ENCODE results near the gene NDUFV1.
"Not testable (repeated sequence)": the region's sequence is repeated elsewhere in the genome, so short reads cannot be mapped to it uniquely, and the experiment has no call there.

The NDUFV1 gene

DNA sequence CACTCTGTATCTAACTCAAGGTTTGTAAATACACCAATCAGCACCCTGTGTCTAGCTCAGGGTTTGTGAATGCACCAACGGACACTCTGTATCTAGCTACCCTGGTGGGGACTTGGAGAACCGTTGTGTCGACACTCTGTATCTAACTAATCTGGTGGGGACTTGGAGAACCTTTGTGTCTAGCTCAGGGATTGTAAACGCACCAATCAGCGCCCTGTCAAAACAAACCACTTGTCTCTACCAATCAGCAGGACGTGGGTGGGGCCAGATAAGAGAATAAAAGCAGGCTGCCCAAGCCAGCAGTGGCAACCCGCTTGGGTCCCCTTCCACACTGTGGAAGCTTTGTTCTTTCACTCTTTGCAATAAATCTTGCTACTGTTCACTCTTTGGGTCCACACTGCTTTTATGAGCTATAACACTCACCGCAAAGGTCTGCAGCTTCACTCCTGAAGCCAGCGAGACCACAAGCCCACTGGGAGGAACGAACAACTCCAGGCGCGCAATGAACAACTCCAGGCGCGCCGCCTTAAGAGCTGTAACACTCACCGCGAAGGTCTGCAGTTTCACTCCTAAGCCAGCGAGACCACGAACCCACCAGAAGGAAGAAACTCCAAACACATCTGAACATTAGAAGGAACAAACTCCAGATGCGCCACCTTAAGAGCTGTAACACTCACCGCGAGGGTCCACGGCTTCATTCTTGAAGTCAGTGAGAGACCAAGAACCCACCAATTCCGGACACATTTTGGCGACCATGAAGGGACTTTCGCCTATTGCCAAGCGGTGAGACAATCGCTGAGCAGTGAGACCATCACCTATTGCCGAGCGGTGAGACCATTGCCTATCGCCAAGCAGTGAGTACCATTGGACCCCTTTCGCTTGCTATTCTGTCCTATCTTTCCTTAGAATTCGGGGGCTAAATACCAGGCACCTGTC lies 13.2 kb downstream of the NDUFV1 start:
- H3K27ac ChIP-seq (ENCODE audit: low read length); H3K9ac ChIP-seq (ENCODE audit: low read length in 2 of 2); H3K9me3 ChIP-seq (ENCODE audit: control insufficient read depth in 2 of 2, low read length in 2 of 2); H3K4me3 ChIP-seq (ENCODE audit: low read length in 2 of 2); H3K4me1 ChIP-seq (ENCODE audit: control insufficient read depth, insufficient read depth, low read length); H3K36me3 ChIP-seq (ENCODE audit: control insufficient read depth in 2 of 2, insufficient read depth in 2 of 2, low read length in 2 of 2): not testable (repeated sequence)
- H3K27me3 ChIP-seq (ENCODE audit: control insufficient read depth in 1 of 2, insufficient read depth in 2 of 2, low read length in 2 of 2): peaks cover 11% of the 10 kb centered on the region in 2 donors

GRCh38 chr11:67620621-67621020 lies 13.9 kb downstream of the NDUFV1 start:
- H3K4me3 ChIP-seq (ENCODE audit: low read length in 2 of 2); H3K36me3 ChIP-seq (ENCODE audit: control insufficient read depth in 2 of 2, insufficient read depth in 2 of 2, low read length in 2 of 2); H3K9ac ChIP-seq (ENCODE audit: low read length in 2 of 2); H3K27me3 ChIP-seq (ENCODE audit: control insufficient read depth in 1 of 2, insufficient read depth in 2 of 2, low read length in 2 of 2); H3K4me1 ChIP-seq (ENCODE audit: control insufficient read depth, insufficient read depth, low read length); H3K27ac ChIP-seq (ENCODE audit: low read length); H3K9me3 ChIP-seq (ENCODE audit: control insufficient read depth in 2 of 2, low read length in 2 of 2): not testable (repeated sequence)

GRCh38 chr11:67621928-67622327 lies 15.2 kb downstream of the NDUFV1 start:
- H3K9ac ChIP-seq (ENCODE audit: low read length in 2 of 2); H3K27me3 ChIP-seq (ENCODE audit: control insufficient read depth in 1 of 2, insufficient read depth in 2 of 2, low read length in 2 of 2); H3K9me3 ChIP-seq (ENCODE audit: control insufficient read depth in 2 of 2, low read length in 2 of 2); H3K4me3 ChIP-seq (ENCODE audit: low read length in 2 of 2); H3K27ac ChIP-seq (ENCODE audit: low read length); H3K36me3 ChIP-seq (ENCODE audit: control insufficient read depth in 2 of 2, insufficient read depth in 2 of 2, low read length in 2 of 2); H3K4me1 ChIP-seq (ENCODE audit: control insufficient read depth, insufficient read depth, low read length): not testable (repeated sequence)

- not testable (repeated sequence) for H3K4me1 ChIP-seq (ENCODE audit: control insufficient read depth, insufficient read depth, low read length); H3K36me3 ChIP-seq (ENCODE audit: control insufficient read depth in 2 of 2, insufficient read depth in 2 of 2, low read length in 2 of 2); H3K4me3 ChIP-seq (ENCODE audit: low read length in 2 of 2); H3K9ac ChIP-seq (ENCODE audit: low read length in 2 of 2); H3K27me3 ChIP-seq (ENCODE audit: control insufficient read depth in 1 of 2, insufficient read depth in 2 of 2, low read length in 2 of 2); H3K9me3 ChIP-seq (ENCODE audit: control insufficient read depth in 2 of 2, low read length in 2 of 2); H3K27ac ChIP-seq (ENCODE audit: low read length)
These were observed 16.2 kb downstream of the NDUFV1 start for GRCh38 chr11:67622905-67623304.

GRCh38 chr11:67623795-67624194 lies 17.1 kb downstream of the NDUFV1 start:
- not testable (repeated sequence) for H3K36me3 ChIP-seq (ENCODE audit: control insufficient read depth in 2 of 2, insufficient read depth in 2 of 2, low read length in 2 of 2); H3K27ac ChIP-seq (ENCODE audit: low read length); H3K27me3 ChIP-seq (ENCODE audit: control insufficient read depth in 1 of 2, insufficient read depth in 2 of 2, low read length in 2 of 2); H3K9me3 ChIP-seq (ENCODE audit: control insufficient read depth in 2 of 2, low read length in 2 of 2); H3K4me1 ChIP-seq (ENCODE audit: control insufficient read depth, insufficient read depth, low read length); H3K4me3 ChIP-seq (ENCODE audit: low read length in 2 of 2); H3K9ac ChIP-seq (ENCODE audit: low read length in 2 of 2)

DNA sequence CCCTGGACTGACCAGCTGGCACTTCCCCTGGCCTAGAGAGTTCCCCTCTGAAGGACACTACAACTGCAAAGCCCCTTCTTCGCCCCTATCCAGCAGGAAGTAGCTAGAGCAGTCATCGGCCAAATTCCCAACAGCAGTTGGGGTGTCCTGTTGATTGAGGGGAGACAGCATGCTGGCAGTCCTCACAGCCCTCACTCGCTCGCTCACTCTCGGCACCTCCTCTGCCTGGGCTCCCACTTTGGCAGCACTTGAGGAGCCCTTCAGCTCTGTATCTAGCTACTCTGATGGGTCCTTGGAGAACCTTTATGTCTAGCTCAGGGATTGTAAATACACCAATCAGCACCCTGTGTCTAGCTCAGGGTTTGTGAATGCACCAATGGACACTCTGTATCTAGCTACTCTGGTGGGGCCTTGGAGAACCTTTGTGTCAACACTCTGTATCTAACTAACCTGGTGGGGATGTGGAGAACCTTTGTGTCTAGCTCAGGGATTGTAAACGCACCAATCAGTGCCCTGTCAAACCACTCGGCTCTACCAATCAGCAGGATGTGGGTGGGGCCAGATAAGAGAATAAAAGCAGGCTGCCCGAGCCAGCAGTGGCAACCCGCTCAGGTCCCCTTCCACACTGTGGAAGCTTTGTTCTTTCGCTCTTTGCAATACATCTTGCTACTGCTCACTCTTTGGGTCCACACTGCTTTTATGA lies 19.5 kb downstream of the NDUFV1 start:
- H3K9me3 ChIP-seq (ENCODE audit: control insufficient read depth in 2 of 2, low read length in 2 of 2); H3K27me3 ChIP-seq (ENCODE audit: control insufficient read depth in 1 of 2, insufficient read depth in 2 of 2, low read length in 2 of 2); H3K27ac ChIP-seq (ENCODE audit: low read length); H3K9ac ChIP-seq (ENCODE audit: low read length in 2 of 2); H3K36me3 ChIP-seq (ENCODE audit: control insufficient read depth in 2 of 2, insufficient read depth in 2 of 2, low read length in 2 of 2); H3K4me3 ChIP-seq (ENCODE audit: low read length in 2 of 2): not testable (repeated sequence)
- peaks cover 18% of the 10 kb centered on the region for H3K4me1 ChIP-seq (ENCODE audit: control insufficient read depth, insufficient read depth, low read length)

- Histone ChIP-seq H3K9me3 (ENCODE audit: control insufficient read depth in 2 of 2, low read length in 2 of 2) (no peaks in the 10 kb centered on the region), H3K27me3 (ENCODE audit: control insufficient read depth in 1 of 2, insufficient read depth in 2 of 2, low read length in 2 of 2) (no peaks in the 10 kb centered on the region), H3K4me3 (ENCODE audit: low read length in 2 of 2) (no peak overlapping the region), H3K27ac (ENCODE audit: low read length) (no peak overlapping the region), H3K36me3 (ENCODE audit: control insufficient read depth in 2 of 2, insufficient read depth in 2 of 2, low read length in 2 of 2) (no peaks in the 10 kb centered on the region), H3K4me1 (ENCODE audit: control insufficient read depth, insufficient read depth, low read length) (peaks cover 18% of the 10 kb centered on the region), H3K9ac (ENCODE audit: low read length in 2 of 2) (no peak overlapping the region)
These were observed 20.2 kb downstream of the NDUFV1 start for GRCh38 chr11:67626970-67627369.

DNA sequence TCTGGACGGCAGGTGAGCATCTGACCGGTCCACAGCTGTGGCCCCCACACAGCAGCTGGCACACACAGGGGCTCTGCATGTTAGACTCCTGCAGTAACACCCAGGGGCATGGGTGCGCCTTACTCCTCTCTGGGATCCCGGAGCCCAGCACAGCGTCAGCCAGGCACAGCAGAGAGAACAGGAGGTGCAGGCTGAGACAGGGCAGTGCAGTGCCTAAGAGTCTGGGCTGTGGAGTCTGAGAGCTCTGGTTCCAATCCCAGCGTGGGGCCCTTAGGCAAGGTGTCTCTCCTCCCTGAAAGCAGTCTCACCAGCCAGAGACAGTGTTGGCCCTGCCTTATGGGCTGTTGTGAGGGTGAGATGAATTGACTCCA lies 20.7 kb downstream of the NDUFV1 start:
- H3K27ac ChIP-seq (ENCODE audit: low read length): no peak overlapping the region
- peaks cover 18% of the 10 kb centered on the region for H3K4me1 ChIP-seq (ENCODE audit: control insufficient read depth, insufficient read depth, low read length)
- H3K36me3 ChIP-seq (ENCODE audit: control insufficient read depth in 2 of 2, insufficient read depth in 2 of 2, low read length in 2 of 2): no peaks in the 10 kb centered on the region
- no peak overlapping the region for H3K4me3 ChIP-seq (ENCODE audit: low read length in 2 of 2)
- H3K27me3 ChIP-seq (ENCODE audit: control insufficient read depth in 1 of 2, insufficient read depth in 2 of 2, low read length in 2 of 2): no peaks in the 10 kb centered on the region
- H3K9ac ChIP-seq (ENCODE audit: low read length in 2 of 2): no peak overlapping the region
- H3K9me3 ChIP-seq (ENCODE audit: control insufficient read depth in 2 of 2, low read length in 2 of 2): no peaks in the 10 kb centered on the region

DNA sequence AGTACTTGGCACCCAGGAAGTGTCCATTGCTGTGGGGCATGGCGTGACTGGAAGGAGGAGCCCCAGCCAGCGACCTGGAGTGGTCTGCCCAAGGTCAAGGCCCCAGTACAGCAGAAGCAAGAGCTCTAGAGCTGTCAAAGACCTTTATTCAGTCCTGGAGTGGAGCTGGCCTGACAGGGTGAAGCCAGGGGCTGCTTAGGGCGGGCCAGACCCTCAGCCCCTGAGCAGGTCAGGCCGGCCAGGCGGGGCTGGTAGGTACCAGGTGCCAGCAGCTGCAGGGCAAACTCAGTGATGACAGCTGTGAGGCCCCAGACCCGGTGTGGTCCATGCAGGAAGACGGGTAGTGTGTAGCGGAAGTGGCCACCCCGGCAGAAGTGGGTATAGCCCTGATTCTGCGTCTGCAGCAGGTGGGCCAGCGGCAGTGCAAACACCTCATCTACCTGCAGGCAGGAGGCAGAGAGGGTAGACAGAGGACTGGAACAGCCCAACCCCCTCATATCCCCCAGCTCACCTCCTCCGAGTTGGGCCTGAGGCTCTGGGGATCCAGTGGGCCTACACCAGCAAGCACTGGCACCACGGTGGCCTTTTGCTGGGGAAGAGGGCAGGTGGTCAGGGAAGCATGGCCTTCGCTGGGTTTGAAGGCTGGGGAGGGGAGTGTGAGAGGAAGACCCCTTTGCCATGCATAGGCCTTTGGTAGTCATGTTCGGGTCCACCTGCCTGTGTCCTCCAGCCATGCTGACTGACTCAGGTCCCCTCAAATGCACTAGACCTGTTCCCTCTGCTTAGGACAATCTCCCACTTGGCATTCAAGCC lies 21.3 kb downstream of the NDUFV1 start:
- Histone ChIP-seq H3K9me3 (ENCODE audit: control insufficient read depth in 2 of 2, low read length in 2 of 2) (no peaks in the 10 kb centered on the region), H3K4me1 (ENCODE audit: control insufficient read depth, insufficient read depth, low read length) (peaks cover 18% of the 10 kb centered on the region), H3K27me3 (ENCODE audit: control insufficient read depth in 1 of 2, insufficient read depth in 2 of 2, low read length in 2 of 2) (no peaks in the 10 kb centered on the region), H3K27ac (ENCODE audit: low read length) (no peak overlapping the region), H3K4me3 (ENCODE audit: low read length in 2 of 2) (no peak overlapping the region), H3K9ac (ENCODE audit: low read length in 2 of 2) (no peak overlapping the region), H3K36me3 (ENCODE audit: control insufficient read depth in 2 of 2, insufficient read depth in 2 of 2, low read length in 2 of 2) (no peaks in the 10 kb centered on the region)

- Histone ChIP-seq H3K27me3 (ENCODE audit: control insufficient read depth in 1 of 2, insufficient read depth in 2 of 2, low read length in 2 of 2) (no peaks in the 10 kb centered on the region), H3K9ac (ENCODE audit: low read length in 2 of 2) (peak overlapping the region in 1 of 2 donors; percentile 42), H3K36me3 (ENCODE audit: control insufficient read depth in 2 of 2, insufficient read depth in 2 of 2, low read length in 2 of 2) (no peaks in the 10 kb centered on the region), H3K4me1 (ENCODE audit: control insufficient read depth, insufficient read depth, low read length) (peaks cover 18% of the 10 kb centered on the region), H3K27ac (ENCODE audit: low read length) (no peak overlapping the region), H3K9me3 (ENCODE audit: control insufficient read depth in 2 of 2, low read length in 2 of 2) (no peaks in the 10 kb centered on the region), H3K4me3 (ENCODE audit: low read length in 2 of 2) (peak overlapping the region; percentile 70 to 79)
These were observed 22.1 kb downstream of the NDUFV1 start for GRCh38 chr11:67628710-67629385.

All from stomach smooth muscle (tissue), 2 donors.